NCI-H2081 treated with DMSO at 0.1 percent for 48 hours (cell line): ENCODE results near the gene PHF13.
"Not testable (repeated sequence)": the region's sequence is repeated elsewhere in the genome, so short reads cannot be mapped to it uniquely, and the experiment has no call there.

Experiments used
- DNase-seq: peaks from one replicate; lab custom pipeline; 2025; lab: John Stamatoyannopoulos, UW

The PHF13 gene

DNA sequence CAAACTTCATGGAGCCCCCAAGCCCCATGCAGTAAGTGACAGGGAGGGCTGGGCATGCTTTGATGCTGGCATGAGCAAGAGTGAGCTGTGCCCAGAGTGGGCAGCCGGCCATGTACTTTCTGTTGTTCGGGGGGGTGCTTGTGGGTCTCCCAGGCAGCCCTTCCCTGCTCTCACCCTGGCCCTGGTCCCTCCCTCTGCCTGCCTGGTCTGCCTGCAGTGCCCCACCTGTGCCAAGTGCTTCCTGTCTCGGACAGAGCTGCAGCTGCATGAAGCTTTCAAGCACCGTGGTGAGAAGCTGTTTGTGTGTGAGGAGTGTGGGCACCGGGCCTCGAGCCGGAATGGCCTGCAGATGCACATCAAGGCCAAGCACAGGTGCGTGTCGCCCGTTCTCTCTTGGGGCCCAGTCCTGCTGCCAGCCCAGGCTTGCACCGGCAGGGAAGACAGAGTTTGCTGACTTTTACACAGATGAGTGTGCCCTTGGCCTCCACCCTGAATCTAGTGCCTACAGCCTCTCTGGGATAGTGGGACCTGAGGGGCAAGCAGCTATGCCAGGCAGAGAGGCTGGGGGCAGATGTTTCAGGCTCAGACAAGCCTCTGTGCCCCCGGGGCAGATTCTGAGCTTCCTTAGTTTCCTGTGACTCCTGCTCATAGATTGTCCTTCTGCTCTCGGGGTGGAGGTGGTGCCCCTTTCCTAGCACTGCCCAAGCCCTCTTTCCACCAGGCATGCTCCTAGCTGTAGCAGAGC is 26.1 kb upstream of the PHF13 start:
- no peak for DNase-seq

DNA sequence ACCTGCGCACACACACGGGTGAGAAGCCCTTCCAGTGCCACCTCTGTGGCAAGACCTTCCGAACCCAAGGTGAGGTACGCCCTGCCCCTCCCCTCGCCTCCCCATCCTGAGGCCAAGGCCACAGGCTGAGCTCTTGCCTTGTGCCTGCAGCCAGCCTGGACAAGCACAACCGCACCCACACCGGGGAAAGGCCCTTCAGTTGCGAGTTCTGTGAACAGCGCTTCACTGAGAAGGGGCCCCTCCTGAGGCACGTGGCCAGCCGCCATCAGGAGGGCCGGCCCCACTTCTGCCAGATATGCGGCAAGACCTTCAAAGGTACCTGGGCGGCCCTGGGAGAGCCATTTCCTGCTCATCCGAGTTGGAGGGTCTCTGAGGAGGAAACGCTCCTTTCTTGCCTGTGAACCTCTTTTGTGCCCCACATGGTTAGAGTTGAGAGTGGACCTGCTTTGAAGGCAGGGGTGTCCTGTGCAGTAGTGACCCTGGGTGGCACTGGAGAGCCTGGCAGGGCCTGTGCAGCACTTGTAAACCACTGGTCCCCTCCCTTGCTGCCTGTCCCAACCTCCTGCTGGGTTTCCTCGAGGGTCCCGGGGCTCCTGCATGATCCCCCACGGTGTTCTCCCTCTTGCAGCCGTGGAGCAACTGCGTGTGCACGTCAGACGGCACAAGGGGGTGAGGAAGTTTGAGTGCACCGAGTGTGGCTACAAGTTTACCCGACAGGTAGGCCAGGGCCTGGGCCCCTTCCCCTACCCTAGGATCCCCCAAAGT is 25.2 kb upstream of the PHF13 start:
- no peak for DNase-seq

DNA sequence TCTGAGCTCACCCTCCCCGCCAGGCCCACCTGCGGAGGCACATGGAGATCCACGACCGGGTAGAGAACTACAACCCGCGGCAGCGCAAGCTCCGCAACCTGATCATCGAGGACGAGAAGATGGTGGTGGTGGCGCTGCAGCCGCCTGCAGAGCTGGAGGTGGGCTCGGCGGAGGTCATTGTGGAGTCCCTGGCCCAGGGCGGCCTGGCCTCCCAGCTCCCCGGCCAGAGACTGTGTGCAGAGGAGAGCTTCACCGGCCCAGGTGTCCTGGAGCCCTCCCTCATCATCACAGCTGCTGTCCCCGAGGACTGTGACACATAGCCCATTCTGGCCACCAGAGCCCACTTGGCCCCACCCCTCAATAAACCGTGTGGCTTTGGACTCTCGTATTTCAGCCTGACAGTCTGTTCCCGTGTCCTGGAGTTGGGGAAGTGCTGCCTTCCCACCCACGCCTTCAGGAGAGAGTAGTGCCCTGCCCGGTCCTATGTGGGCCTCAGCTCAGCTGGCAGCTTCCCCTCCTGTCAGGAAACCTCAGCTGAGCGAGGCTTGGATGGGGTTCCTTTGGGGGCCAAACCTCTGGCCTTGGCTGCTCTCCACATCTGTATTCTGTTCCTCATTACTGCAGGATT is 24.5 kb upstream of the PHF13 start:
- no peak for DNase-seq

DNA sequence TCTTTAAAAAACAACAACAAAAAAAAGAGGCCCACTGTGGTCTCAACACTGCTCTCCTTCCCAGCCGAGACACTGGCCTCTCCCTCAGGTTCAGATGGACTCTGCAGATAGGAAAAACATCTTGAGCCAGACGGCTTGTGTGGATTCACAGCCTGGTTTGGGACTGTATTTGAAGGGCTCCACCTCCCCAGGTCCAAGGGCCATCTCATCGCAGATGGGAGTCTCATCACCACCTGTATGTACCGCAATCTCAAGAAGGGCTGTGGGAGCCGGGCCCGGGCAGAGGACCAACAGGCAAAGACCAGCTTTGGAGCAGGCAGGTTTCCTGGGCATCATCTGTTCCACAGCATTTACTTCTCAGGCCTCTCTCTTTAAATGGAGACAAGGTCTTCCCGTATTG is 23.5 kb upstream of the PHF13 start:
- DNase-seq: no peak

DNA sequence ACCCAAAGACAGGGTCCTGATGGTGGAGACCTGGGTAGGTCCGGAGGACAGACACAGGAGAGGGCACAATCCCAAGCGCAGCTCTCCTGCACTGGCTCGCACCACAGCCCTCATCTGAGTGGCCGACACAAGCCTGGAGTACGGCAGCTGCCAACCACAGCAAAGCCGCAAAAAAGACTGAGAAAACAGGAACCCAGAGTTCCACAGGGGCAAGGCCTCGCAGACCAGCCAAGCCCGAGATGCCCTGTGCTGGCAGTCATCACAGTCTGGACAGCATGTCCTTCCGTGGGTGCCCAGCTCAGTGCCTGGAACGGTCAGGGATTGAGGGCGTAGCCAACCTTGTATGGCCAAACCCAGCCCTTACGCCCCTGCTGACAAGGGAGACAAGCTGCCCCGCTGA is 22.3 kb upstream of the PHF13 start:
- no peak for DNase-seq

DNA sequence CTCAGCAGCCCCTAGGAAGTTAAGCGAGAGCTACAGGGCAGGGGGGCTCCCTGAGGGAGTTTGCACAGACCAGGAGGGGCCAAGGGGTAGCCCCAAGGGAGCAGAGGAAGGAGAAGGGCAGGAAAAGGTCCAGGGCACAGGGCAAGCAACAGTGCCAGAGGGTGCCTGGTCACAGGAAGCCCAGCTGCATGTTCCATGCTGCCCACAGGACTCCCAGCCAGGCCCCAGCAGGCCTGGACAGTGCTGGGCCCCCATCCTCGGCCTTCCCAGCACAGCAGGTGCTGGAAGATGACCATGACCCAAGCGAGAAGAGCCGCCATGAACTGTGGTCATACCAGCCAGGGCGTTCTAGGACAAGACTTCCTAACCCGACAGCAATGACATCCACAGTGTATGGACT is 21.9 kb upstream of the PHF13 start:
- DNase-seq: no peak

DNA sequence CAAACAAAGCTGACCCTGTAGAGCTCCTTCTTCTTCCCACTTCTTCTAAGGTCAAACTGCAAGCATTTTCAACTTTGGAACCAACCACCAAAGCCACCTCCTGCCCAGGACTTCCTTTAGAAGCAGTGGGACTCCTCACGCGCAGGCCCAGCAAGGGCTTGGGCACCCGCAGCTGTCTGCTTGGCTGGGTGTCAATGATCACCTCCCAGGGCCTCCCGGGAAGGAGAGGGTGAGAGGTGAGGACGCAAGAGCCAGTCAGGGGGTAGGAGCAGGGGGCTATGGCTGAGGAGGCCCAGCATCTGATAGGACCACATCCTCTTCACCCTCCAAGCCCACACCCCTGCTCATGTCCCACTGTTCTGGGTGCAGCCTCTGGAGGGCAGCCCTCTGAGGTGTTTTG is 21.1 kb upstream of the PHF13 start:
- no peak for DNase-seq

DNA sequence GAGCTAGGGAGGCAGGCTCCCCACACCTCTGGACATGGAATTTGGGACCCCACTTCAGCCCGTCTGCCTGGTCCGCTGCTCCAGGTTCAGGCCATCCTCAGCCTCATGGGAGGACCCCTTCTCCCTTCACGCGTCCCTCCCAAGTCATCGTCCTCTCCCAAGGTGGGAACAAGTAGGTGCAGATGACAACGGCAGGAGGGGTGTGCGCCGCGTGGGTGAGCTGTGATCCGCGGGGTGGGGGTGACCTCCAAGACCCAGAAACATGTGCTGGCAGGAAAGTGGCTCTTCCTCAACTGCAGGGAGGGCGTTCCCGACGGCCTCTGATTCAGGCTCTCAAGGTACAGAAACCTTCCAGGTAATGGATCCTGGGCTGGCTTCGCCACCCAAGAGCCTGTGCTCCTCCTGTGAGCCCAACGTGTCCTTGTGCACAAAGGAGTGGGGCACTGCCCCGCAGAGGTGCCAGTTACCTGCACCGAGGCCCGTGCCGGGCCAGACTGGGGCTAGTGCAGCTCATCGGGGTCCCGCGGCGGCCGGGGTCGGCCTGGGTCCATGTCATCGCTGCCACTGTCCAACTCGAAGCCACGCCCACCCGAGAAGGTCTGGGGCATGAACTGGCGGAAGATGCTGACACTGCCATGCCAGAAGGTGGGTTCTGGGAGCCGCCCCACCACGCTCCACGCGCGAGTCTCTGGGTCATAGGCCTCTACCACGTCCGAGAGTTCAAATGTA is 20.5 kb upstream of the PHF13 start:
- no peak for DNase-seq

DNA sequence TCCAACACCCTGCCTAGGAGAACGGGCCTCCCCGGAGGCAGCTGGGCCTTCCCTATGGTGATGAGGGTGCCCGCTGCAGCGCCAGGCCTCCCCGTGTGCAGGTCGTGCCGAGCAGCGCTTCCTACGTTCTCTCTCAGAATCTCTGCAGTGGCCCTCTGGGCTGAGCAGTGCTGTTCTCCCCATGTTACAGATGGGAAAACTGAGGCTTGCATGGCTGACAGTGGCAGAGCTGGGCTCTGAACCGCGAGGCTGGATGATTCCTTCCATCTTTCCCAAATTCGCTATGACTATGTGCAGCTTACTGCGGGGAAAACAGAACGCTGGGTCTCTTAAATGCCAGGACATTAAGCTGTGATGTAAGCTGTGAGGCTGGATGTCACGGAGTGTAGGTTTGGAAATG is 19.7 kb upstream of the PHF13 start:
- no peak for DNase-seq

DNA sequence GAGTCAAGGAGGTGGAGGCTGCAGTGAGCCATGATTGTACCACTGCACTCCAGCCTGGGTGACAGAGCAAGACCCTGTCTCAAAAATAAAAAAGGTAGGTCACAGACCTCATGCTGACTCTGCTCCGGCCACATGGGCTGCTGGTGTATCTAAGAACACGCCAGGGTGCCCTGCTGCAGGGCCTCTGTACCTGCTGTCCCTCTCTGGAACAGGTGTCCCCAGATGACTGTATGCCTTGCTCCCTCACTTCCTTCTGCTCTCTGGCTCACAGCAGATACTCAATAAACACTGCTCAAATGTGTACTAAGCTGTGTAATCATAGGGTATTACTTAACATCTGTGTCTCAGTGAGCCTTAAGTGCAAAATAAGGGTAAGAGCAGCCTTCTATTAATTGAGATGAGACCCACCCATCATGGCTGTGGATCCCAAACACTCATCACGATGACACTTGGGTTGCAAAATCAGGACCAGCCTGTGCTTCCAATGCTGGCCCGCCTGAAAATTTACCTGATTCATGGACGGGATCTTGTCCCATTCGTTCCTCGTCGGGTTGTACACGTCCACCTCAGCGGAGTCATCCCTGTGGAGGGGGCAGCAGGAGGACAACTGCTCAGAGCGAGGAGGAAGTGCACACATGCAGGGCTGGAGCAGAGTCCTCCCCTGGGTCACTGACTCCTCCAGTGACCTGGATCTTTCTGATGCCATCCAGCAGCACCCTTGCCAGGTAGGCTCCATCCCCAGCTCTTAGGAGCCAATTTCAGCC is 18.4 kb upstream of the PHF13 start:
- no peak for DNase-seq

DNA sequence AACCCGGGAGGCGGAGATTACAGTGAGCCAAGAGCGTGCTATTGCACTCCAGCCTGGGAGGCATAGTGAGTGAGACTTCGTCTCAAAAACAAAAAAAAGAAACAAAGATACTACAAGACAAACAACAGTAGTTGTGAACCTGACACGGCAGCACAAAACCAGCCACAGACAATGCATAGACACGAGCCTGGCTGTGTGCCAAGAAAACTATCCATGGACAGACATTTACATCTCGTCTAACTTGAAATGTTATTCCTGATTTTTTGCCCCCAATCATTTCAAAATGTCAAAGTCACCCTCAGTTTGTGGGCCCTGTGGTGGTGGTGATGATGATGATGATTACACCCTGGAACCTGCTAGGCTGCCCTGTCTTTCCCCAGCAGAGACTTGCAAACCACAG is 17.2 kb upstream of the PHF13 start:
- no peak for DNase-seq

DNA sequence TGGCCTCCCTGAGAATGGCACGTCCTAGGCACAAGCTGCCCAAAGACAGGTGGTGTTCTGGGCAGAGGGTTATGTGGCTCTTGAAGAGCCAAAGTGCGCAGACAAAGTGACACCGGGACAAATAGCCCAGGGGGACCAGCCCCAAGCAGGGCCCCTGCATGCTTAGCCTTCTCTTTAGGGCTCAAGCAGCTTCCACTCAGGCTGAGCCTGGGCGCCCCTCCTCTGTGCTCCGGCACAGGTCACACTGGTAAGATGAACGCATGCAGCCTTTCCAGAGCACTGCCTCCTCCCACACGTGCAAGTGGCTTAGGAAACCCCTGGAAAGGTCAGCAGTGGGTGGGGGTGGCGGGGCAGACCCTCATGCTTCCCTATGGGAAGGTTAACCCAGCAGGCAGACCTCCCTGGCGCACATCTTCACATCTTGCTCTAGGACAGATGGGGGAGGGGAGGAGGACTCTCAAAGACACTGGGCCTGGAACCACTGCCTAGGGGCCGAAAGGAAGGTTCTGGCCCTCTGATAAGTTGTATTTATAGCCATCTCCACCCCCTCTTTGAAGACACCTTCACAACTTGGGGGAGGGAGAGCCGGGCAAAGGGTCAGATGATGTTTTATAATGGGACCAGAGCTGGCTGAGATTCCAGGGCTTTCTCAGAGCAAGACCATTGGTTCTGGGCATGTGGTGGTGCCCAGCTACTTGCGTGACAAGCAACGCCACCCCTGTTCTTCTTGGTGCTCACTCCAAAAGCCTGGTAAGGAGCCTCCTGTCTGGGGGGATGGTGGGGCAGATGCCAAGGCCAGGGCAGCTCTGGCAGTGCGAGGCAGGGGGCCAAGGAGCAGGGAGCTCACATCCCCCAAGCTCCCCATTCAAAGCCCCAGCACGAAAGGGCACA is 16.4 kb upstream of the PHF13 start:
- DNase-seq: no peak

DNA sequence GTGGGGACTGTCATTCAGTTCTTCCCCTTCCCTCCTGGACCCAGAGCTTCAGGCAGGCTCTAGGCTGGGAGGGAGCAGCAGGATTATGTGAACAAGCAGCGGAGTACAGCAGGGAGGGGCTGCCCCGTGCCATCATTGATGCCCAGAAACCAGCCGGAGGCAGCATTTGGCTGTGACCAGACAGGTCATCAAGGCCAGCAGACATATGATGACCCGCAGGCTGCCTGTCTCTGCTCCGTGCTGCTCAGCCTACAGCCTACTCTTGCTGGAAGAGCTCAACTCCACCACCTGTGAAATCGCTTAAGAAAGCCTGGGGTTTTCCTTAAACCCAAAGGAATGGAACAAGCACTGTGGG is 15.8 kb upstream of the PHF13 start:
- DNase-seq: no peak

DNA sequence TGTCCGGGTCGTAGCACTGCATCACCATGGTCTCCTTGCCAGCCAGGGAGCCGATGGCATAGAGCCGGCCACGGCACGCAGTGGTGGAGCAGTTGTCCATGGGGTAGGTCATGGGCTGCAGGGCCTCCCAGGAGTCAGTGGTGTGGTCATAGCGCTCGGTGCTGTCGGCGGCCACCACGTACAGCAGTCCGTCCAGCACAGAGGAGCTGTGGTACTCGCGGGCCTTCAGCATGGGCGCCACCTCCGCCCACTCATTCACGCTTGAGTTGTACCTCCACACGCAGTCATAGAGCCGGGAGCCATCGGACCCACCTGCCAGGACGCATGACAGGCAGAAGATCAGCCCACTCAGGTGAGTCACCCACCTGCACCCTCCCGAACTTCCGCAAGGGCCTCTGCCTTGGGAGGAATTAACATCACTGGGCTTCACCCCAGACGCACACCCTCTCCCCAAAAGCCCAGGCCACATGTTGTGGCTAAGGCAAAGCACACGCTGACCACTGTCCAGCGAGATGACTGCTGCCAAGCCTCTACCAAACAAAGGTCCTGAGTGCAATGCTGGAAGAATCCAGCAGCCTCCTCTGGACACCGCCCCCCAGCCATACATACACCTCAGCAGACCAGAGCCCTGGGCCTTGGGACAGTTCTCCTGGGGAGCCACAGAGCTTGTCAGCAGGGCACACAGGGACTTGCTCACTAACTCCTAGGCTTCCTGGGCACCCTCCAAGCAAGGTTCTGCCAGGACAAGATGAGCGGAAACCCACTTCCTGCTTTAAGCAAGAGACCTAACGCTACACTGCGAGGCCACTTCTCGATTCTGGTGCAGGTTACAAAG is 14.2 kb upstream of the PHF13 start:
- DNase-seq: no peak

DNA sequence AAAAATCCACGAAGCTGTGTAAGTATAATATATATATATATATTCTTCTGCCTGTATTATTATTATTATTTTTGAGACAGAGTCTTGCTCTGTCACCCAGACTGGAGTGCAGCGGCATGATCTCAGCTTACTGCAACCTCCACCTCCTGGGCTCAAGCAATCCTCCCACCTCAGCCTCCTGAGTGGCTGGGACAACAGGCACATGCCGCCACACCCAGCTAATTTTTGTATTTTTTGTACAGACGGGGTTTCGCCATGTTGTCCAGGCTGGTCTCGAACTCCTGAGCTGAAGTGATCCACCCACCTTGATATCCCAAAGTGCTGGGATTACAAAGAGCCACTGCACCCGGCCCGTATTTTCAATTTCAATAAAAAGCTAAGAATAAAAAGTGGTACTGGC is 13.5 kb upstream of the PHF13 start:
- DNase-seq: not testable (repeated sequence)

DNA sequence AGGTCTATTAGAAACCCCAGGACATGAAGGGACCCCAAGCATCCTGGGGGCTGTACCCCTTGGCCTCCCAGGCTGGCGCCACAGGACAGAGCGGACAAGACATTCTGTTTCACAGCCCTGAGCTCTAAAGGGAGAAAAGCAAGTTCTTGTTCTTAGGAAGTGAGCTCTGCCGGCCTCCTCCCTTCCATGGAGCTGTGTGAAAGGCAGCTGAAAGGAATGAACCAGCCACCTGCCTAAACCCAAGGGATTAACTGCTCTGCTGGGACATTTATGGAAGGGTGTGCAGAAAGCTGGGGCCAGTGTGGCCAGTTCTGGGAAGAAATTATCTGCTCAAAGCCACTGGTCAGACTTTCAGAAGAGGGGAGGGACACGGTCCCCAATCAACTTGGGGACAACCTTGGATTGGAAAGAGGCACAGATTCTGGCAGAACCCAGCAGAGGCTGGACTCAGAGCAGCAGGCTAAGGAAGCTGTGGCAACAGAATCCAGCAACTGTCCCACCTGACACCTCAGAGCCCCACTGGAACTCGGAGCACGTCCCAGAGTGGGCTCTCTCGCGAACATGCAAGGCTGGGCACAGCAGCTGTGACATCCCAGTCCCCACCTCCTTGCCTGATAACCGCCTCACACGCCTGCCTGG is 13.0 kb upstream of the PHF13 start:
- no peak for DNase-seq

DNA sequence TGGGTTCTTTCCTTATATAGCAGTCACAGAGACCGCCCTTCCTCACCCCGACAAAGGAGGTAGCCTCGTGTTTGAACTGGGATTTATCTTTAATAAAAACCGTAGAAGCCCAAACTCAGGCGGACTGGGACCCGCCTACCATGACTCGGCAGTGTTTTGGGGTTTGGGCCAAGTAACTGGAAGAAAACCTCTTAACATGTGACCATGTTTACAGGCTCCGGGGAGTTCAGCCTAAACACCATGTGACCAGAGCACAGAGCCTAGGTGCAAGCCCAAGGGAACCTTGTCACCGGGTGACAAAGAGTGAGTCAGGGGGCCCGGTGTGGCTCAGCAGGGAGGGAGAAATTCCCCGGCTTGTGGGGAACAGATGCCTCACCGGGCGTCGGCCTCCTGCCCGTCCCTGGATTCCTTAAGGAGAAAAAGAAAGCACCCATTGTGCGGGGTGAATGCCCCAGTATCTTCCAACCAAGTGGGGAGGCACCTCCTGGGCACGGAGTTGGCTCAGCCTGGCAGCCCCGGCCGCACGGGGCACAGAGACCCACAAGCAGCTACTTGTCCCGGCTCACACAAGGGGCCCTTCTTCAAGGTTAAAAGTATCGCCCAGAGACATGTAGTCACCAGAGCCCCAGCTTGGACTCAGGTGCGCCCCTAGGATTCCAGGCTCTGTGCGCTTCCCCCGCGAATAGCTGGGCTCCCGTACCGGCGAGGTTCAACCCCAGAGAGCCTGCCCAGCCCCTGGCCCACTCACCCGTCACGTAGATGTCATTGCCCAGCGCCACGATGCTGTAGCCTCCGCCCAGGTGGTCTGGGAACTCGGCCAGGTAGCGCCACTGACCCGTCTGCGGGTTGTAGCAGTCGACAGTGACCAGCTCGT is 12.2 kb upstream of the PHF13 start:
- no peak for DNase-seq

DNA sequence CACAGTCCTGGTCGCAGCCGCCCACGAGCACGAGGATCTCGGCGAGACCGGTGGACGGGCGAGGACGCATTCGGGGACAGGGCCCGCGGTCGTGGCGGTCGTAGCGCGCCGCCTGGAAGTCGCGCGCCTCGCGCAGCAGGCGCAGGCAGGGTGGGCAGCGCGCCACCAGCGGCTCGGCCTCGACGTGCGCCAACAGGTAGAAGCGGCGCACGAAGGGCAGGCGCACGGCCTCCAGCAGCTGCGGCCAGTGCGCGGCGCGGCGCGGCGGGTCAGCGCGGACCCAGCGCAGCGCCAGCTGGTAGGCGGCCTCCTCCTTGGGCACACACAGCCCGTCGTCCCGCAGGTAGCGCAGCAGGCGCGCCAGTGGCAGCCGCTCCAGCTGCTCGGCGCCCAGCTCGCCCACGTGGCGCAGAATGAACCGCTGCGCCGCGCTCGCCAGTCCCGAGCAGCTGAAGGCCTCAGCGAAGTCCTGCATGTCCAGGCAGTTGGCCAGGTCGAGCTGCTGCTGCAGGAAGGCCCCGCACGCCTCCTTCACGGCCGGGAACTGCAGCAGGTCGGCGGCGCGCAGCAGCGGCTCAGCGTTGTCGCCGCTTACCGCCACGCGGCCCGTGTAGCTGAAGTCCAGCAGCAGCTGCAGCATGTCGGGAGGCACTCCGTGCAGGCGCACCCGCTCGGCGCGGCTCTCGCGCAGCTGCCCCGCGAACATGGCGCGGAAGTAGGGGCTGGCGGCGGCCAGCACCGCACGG is 11.4 kb upstream of the PHF13 start:
- DNase-seq: no peak
